Colonic mucosa (tissue), 4 donors: ENCODE measurements around the gene PGM1. TPM values are rescaled to one million over a fixed set of nuclear protein-coding genes. Genes with fewer than 3 reads are reported as not detected.

Experiments
- DNase-seq: peaks from one replicate; pipeline ENCODE4 v3.0.0-alpha.2; 2020
- H3K27ac ChIP-seq: fragments of 200-600 bp; one replicate; pipeline ENCODE4 v1.8.0; 2021
- H3K27me3 ChIP-seq: fragments of 200-600 bp; one replicate; pipeline ENCODE4 v1.8.0; 2021
- H3K36me3 ChIP-seq: fragments of 200-600 bp; one replicate; pipeline ENCODE4 v1.8.0; 2021
- H3K4me1 ChIP-seq: fragments of 200-600 bp; one replicate; pipeline ENCODE4 v1.8.0; 2021; ENCODE audit warnings: mild to moderate bottlenecking
- H3K4me3 ChIP-seq: fragments of 200-600 bp; one replicate; pipeline ENCODE4 v1.8.0; 2021
- H3K9ac ChIP-seq, 2 donors: one replicate each; pipeline ENCODE4 v1.7.0; 2013; ENCODE audit warnings: control low read depth in 2 of 2, low read depth in 2 of 2, low read length in 2 of 2
- H3K9me3 ChIP-seq: fragments of 200-600 bp; one replicate; pipeline ENCODE4 v1.8.0; 2021
- intact Hi-C: fragments of 100-400 bp; cut with DNase I; formaldehyde crosslinking; loops from one replicate; pipeline ENCODE4 v1.14.1; 2022
- total RNA-seq, 2 donors: library from RNA; stranded (reverse); fragmentation: NEBNext Ultra II Directional in 1 of 2; extraction: Animal tissue kit (Norgen Biotek cat#: 25700) in 1 of 2; gene quantifications; one replicate each; pipeline ENCODE4 v1.2.1, GENCODE V29; 2021
- TF ChIP-seq, protein P1 (sequence below): fragments of 200-600 bp; IDR thresholded peaks from one replicate; pipeline ENCODE4 v1.8.0; 2022; ENCODE audit warnings: antibody characterized with exemption, mild to moderate bottlenecking
- donor health status: healthy.
- donor health status: DM: no; HTN: no; CAD: no.
- donor health status: DM: no; HTN: no; CAD: no.

The PGM1 gene
- total RNA-seq, 2 donors from 2014 or later = 104 to 146 TPM

DNA sequence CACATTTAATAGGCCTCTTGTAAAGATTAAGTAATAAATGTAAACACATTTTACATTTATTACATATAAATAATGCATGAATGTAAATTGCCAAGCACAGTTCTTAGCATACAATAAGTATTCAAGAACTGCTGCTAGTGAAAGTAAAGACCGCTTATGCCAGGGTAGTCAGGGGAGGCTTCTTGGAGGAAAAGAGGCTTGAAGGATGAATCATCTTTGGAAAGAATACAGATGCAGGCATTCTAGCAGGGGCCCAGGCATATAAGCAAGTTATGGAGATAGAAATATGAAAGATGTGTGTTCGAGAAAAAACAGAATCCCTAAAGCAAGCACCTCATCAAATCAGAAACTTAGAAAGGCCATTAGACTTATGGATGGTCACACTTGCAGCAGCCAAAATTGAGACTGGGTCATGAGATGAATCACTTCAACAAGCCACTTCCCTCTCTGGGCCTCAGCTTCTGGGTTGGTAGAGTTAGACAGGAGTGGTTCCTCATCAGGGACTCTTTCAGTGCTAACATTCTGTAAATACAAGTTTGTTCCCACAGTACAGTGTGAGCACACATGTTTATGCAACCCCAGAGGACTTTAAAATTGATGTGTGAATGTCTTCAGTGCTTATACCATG, 100.8 kb downstream of the PGM1 start:
- H3K4me3 ChIP-seq = no peak overlapping the region
- TF ChIP-seq, protein P1, sequence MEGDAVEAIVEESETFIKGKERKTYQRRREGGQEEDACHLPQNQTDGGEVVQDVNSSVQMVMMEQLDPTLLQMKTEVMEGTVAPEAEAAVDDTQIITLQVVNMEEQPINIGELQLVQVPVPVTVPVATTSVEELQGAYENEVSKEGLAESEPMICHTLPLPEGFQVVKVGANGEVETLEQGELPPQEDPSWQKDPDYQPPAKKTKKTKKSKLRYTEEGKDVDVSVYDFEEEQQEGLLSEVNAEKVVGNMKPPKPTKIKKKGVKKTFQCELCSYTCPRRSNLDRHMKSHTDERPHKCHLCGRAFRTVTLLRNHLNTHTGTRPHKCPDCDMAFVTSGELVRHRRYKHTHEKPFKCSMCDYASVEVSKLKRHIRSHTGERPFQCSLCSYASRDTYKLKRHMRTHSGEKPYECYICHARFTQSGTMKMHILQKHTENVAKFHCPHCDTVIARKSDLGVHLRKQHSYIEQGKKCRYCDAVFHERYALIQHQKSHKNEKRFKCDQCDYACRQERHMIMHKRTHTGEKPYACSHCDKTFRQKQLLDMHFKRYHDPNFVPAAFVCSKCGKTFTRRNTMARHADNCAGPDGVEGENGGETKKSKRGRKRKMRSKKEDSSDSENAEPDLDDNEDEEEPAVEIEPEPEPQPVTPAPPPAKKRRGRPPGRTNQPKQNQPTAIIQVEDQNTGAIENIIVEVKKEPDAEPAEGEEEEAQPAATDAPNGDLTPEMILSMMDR = no peak
- H3K27me3 ChIP-seq = no peaks in the 10 kb centered on the region
- no peak overlapping the region for H3K27ac ChIP-seq
- H3K4me1 ChIP-seq = no peaks in the 10 kb centered on the region
- intact Hi-C loops = loop anchor here (5.0 to 10.0 kb wide), 3 partner anchors 81 to 443 kb away; partner anchors contain the start of gene ROR1
- H3K9me3 ChIP-seq = no peaks in the 10 kb centered on the region
- no peak for DNase-seq
- H3K9ac ChIP-seq = no peak overlapping the region
- no peaks in the 10 kb centered on the region for H3K36me3 ChIP-seq

GRCh38 chr1:63698001-63698838, 105.0 kb downstream of the PGM1 start:
- Histone ChIP-seq H3K9me3 (no peaks in the 10 kb centered on the region), H3K9ac (no peak overlapping the region), H3K27me3 (no peaks in the 10 kb centered on the region), H3K27ac (no peak overlapping the region), H3K4me3 (no peak overlapping the region), H3K36me3 (no peaks in the 10 kb centered on the region), H3K4me1 (no peaks in the 10 kb centered on the region)
- TF ChIP-seq, protein P1 = no peak
- intact Hi-C loops = loop anchor here (10.0 kb wide), 2 partner anchors 77 to 217 kb away; partner anchors contain the start of gene ROR1
- peak; percentile 41 for DNase-seq

- Histone ChIP-seq H3K9ac (no peak overlapping the region), H3K27me3 (no peaks in the 10 kb centered on the region), H3K4me1 (peaks cover 4% of the 10 kb centered on the region), H3K9me3 (no peaks in the 10 kb centered on the region), H3K36me3 (no peaks in the 10 kb centered on the region), H3K27ac (no peak overlapping the region), H3K4me3 (no peak overlapping the region)
- intact Hi-C loops = no loop called here
- TF ChIP-seq, protein P1 = no peak
- DNase-seq = peak; percentile 76
Observed at GRCh38 chr1:63701187-63701586, 108.0 kb downstream of the PGM1 start.

DNA sequence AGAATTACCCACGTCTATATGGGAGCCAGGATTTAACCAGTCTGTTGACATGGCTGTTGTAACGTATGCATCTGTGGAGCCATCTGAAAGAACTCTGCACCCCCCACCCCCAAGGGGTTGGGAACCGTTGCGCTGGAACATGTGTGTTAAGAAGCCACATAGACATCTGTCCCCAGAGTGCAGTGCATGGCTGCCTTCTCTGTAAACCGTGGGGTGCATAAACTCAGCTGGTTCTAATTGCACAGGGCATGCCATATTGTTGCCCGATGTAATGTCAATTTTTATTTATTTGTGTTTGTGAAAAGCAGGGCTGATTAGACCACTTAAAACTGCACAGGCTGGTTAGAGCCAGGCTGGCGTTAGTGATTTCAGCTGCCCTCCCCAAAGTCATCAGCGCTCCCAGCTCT, 110.5 kb downstream of the PGM1 start:
- TF ChIP-seq, protein P1 = no peak
- H3K4me3 ChIP-seq = no peak overlapping the region
- no peaks in the 10 kb centered on the region for H3K36me3 ChIP-seq
- no peak for DNase-seq
- peaks cover 4% of the 10 kb centered on the region for H3K4me1 ChIP-seq
- H3K27me3 ChIP-seq = no peaks in the 10 kb centered on the region
- no peak overlapping the region for H3K27ac ChIP-seq
- H3K9me3 ChIP-seq = no peaks in the 10 kb centered on the region
- intact Hi-C loops = no loop called here
- no peak overlapping the region for H3K9ac ChIP-seq

GRCh38 chr1:63704443-63704842, 111.2 kb downstream of the PGM1 start:
- H3K4me1 ChIP-seq = peaks cover 4% of the 10 kb centered on the region
- no peaks in the 10 kb centered on the region for H3K9me3 ChIP-seq
- no peak overlapping the region for H3K9ac ChIP-seq
- no peak overlapping the region for H3K4me3 ChIP-seq
- DNase-seq = peak; percentile 38
- TF ChIP-seq, protein P1 = no peak
- intact Hi-C loops = no loop called here
- H3K36me3 ChIP-seq = no peaks in the 10 kb centered on the region
- peak overlapping the region; percentile 29 for H3K27ac ChIP-seq
- no peaks in the 10 kb centered on the region for H3K27me3 ChIP-seq
